Esophagus muscularis mucosa (tissue), 4 donors: ENCODE data around the gene TRIM49C. TPM values are rescaled to one million over a fixed set of nuclear protein-coding genes. Genes with fewer than 3 reads are reported as not detected.
"Not testable (repeated sequence)": the region's sequence is repeated elsewhere in the genome, so short reads cannot be mapped to it uniquely, and the experiment has no call there.

Experiments used
- DNase-seq: peaks from one replicate; pipeline ENCODE4 v3.0.0-alpha.2; 2017; ENCODE audit errors: extremely low spot score
- H3K27ac ChIP-seq, 4 donors: fragments of 200-600 bp; sonication (generic); replicated peaks in 1 of 4; 1 replicate in 3 of 4; 2 replicates in 1 of 4; pipeline ENCODE4 v1.5.1; 2016 to 2019; ENCODE audit warnings: mild to moderate bottlenecking in 1 of 4
- H3K27me3 ChIP-seq, 4 donors: fragments of 200-600 bp; sonication (generic); one replicate each; pipeline versions ENCODE4 v1.5.1 to v1.6.0; 2016 to 2019
- H3K36me3 ChIP-seq, 4 donors: fragments of 200-600 bp; sonication (generic); one replicate each; pipeline ENCODE4 v1.5.1; 2016 to 2019
- H3K4me1 ChIP-seq, 4 donors: fragments of 200-600 bp; sonication (generic); one replicate each; pipeline ENCODE4 v1.5.1; 2016 to 2019
- H3K4me3 ChIP-seq, 4 donors: fragments of 200-600 bp; sonication (generic); 1 replicate in 2 of 4; 2 replicates in 2 of 4; pipeline ENCODE4 v1.5.1; 2016 to 2019; ENCODE audit warnings: mild to moderate bottlenecking in 4 of 4, moderate library complexity in 1 of 4
- H3K9me3 ChIP-seq, 4 donors: fragments of 200-600 bp; sonication (generic); 1 replicate in 3 of 4; 2 replicates in 1 of 4; pipeline ENCODE4 v1.5.1; 2016 to 2019
- WGBS: methylation state at CpG from one replicate; pipeline ENCODE4 v1.1.5; 2018; 5-methylcytosine and 5-hydroxymethylcytosine counted together
- intact Hi-C: fragments of 100-400 bp; cut with DNase I; formaldehyde crosslinking; loops from one replicate; pipeline ENCODE4 v1.15.1; 2023
- small RNA-seq, 3 donors: library from RNA; depleted of rRNA; stranded (forward); fragments of <200 nt; gene quantifications; one replicate each; pipeline ENCODE3, GENCODE V24; 2016
- total RNA-seq, 4 donors: library from RNA; depleted of rRNA; stranded (reverse); fragments of >200 nt; gene quantifications; one replicate each; pipeline versions ENCODE4 v1.1.0 to v1.2.1, GENCODE V29; 2016

TRIM49C gene, protein sequence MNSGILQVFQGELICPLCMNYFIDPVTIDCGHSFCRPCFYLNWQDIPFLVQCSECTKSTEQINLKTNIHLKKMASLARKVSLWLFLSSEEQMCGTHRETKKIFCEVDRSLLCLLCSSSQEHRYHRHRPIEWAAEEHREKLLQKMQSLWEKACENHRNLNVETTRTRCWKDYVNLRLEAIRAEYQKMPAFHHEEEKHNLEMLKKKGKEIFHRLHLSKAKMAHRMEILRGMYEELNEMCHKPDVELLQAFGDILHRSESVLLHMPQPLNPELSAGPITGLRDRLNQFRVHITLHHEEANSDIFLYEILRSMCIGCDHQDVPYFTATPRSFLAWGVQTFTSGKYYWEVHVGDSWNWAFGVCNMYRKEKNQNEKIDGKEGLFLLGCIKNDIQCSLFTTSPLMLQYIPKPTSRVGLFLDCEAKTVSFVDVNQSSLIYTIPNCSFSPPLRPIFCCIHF
- not detected for total RNA-seq

DNA sequence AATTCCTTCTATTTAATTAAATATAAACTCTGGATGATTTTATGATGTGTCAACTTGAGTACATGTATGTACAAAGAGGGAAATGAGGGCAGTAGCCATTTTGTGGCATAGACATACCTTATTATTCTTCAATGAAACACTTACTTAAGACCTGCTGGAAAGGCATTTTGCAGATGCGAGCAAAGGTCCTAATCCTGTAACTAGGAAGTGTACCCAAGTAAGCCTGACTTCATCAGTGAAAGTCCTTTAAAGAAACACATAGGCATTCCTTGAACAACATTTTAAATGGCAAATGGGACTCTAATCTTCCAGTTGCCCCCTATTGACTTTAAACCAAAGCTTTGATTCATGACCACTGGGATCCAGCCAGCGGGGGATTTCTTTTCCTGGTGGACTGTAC is at the start of gene TRIM49C:
TRIM49C (plus strand) TSS at position 301 of the 400 bp plus-strand sequence. CDS start 4,106 bp downstream, outside the sequence.
- H3K4me1 ChIP-seq, H3K9me3 ChIP-seq, DNase-seq, H3K27me3 ChIP-seq, H3K27ac ChIP-seq, intact Hi-C loops, H3K36me3 ChIP-seq, H3K4me3 ChIP-seq: not testable (repeated sequence)
- whole genome bisulfite sequencing = 88% methylated on average over 1 of the region's 2 CpGs

DNA sequence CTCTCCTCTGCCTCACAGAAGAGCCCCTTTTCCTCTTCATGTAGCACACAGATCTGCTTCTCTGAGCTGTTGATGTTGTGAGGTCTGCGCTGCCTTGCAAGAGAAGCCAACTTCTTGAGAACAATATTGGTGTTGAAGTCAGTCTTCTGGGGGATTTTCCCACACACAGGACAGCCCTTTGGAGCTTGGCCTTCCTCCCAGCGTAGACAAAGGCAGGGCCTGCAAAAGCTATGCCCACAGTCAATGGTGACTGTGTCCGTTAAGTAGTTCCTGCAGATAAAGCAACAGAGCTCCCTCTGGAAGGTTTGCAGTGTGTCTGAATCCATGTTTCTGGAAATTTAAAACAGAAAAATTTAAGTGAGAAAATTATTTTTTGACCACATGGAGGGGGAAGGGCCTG is 6.7 kb upstream of the TRIM49C start:
- WGBS = no CpG with 5 or more reads among the region's 3 CpGs
- H3K4me1 ChIP-seq, intact Hi-C loops, H3K27me3 ChIP-seq, H3K4me3 ChIP-seq, H3K36me3 ChIP-seq, H3K27ac ChIP-seq, H3K9me3 ChIP-seq, DNase-seq: not testable (repeated sequence)

DNA sequence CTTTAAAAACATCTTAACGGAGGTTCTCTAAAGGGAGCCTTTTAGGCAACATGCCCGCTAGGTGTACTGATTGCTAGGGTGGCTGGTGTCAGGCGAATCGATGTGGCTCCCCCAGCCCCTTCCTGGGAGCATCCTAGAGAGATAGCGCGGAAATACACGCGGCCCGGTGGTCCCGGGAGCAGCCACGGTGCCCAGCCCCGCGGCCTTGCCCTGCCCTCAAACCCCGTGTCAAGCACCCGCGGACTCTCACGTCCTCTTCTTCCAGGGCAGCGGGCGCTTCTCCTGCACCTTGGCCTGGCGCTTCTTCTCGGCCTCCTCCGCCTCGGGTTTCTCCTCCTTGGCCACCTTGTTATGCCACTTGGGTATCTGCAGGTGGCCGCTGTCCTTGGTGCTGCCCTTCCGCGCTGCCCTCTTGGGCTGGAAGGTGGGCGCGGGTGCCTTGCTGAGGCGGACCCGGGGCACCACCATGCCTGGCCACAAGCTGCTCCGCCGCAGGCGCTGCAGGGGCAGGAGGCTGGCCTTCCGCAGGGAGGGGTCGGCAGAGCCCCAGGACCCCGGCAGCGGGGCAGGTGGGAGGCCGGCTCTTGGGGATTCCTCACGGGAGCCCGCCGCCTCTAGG is 20.8 kb downstream of the TRIM49C start:
- DNase-seq, H3K27me3 ChIP-seq, H3K27ac ChIP-seq, H3K4me3 ChIP-seq, intact Hi-C loops, H3K9me3 ChIP-seq, H3K4me1 ChIP-seq, H3K36me3 ChIP-seq: not testable (repeated sequence)
- 72% methylated on average over 5 of the region's 41 CpGs for WGBS

DNA sequence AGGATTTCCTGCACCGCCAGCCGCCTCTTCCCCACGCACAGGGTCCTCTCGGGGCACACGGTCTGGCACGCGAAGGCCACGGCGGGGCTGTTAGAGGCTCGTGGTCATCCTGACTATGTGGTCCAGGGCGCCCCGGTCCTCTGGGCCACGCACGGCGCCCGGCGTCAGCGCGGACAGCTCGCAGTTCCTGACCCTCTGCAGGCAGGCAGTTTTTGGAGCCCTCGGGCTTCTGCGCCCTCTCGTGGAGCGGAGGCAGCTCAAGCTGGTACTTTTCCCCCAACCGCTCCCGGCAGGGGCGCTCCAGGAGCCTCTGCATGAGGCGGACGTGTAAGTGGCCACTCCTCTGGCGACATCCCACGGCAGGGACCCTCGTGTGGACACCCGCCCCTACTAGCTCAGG is 21.4 kb downstream of the TRIM49C start:
- H3K9me3 ChIP-seq, DNase-seq, H3K27me3 ChIP-seq, H3K4me3 ChIP-seq, intact Hi-C loops, H3K4me1 ChIP-seq, H3K27ac ChIP-seq, H3K36me3 ChIP-seq: not testable (repeated sequence)
- no CpG with 5 or more reads among the region's 33 CpGs for WGBS

DNA sequence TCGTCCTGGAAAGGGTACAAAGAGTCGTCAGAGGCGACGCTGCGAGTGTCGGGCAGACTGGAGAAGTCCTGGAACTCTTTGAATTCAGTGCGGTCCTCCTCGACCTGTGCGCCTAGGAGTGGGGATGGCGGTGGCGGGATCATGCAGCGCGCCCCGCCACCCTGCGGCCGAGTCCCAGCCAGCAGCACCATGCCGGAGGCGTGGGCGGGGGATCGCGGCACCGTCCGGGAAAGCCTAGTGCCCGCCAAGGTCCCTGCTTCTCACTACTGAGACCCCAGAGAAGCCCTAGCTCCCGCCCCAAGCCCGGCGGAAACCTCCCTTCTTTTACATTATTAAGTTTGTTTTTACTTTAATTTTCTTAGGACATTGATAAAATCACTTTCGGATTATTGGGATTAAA is 22.6 kb downstream of the TRIM49C start:
- H3K36me3 ChIP-seq, H3K27ac ChIP-seq, intact Hi-C loops, H3K4me3 ChIP-seq, DNase-seq, H3K27me3 ChIP-seq, H3K4me1 ChIP-seq, H3K9me3 ChIP-seq: not testable (repeated sequence)
- WGBS = 27% methylated on average over 6 of the region's 28 CpGs

DNA sequence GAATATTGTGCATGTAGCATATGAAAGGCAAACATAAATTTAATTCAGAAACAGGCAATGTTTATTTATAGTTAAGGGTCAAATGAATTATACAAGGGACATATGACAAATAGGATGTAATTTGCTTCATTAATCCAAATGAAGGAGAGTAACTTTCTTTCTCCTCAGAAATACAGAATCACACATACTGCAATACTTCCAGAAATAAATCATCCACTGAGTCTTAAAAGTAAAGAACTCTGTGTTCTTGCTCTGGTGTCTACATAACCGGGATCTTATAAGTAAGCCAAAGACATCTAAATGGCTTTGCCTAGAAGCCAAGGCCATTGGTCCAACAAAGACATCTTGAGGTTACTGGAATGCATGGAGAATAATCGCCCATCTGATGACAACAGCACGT is 54.7 kb downstream of the TRIM49C start, which contains the start of gene UBTFL1:
UBTFL1 (plus strand) TSS at position 301 of the 400 bp plus-strand sequence; CDS start at position 301, 0 bp downstream.
- H3K4me3 ChIP-seq, H3K27me3 ChIP-seq, intact Hi-C loops, H3K36me3 ChIP-seq, H3K9me3 ChIP-seq, H3K4me1 ChIP-seq, H3K27ac ChIP-seq, DNase-seq: not testable (repeated sequence)
- WGBS = no CpG with 5 or more reads among the region's 3 CpGs

DNA sequence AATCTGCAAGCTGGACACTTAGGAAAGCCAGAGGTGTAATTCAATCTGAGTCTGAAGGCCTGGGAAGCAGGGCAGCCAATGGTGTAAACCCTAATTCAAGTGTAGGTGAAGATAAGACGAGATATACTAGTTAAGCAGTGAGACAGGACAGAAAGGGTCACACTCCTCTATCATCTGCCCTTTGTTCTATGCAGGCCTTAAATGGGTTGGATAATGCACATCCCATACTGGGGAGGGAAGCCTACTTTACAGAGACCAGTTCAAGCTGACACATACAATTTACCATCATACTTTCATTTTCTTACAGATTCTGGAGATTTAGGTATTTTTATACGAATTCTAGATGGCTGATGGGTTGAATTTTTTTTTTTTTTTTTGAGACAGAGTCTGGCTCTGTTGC is 57.8 kb downstream of the TRIM49C start:
- 61% methylated on average over 2 of the region's 2 CpGs for WGBS
- H3K4me1 ChIP-seq, H3K27ac ChIP-seq, H3K36me3 ChIP-seq, H3K9me3 ChIP-seq, H3K27me3 ChIP-seq, intact Hi-C loops, DNase-seq, H3K4me3 ChIP-seq: not testable (repeated sequence)

Small RNA genes within 50 kb of the gene (small RNA-seq; reads per million reads assigned to genes)
- 0 reads per million in 3 donors for gene AP000827.1

Other genes with a start within 250 kb of the TRIM49C start
- gene TRIM49, start 222.5 kb upstream of the TRIM49C start, total RNA-seq = not detected
- not detected for gene TRIM64B, start 152.6 kb upstream of the TRIM49C start, total RNA-seq
- gene TRIM49D1, start 108.9 kb upstream of the TRIM49C start, total RNA-seq = not detected
- gene TRIM49D2, start 107.0 kb upstream of the TRIM49C start, total RNA-seq = not detected
- not detected for gene TRIM64, start 65.1 kb upstream of the TRIM49C start, total RNA-seq
- gene UBTFL1, start 54.8 kb downstream of the TRIM49C start, total RNA-seq = not detected
- gene NAALAD2, start 103.6 kb downstream of the TRIM49C start, total RNA-seq = 1 to 10 TPM in 2 of 4 donors, under 1 TPM in 2; 0.78 to 3.3 (median 1.1) TPM
- gene CHORDC1, start 191.9 kb downstream of the TRIM49C start, total RNA-seq = 10 to 100 TPM; 37.6 to 71.8 (median 45.4) TPM